PC-3 (cell line): ENCODE data around the gene INPP5D. TPM values are rescaled to one million over a fixed set of nuclear protein-coding genes. Genes with fewer than 3 reads are reported as not detected.

ENCODE experiments used
- ATAC-seq: fragments of 200-7000 bp; cut with Tn5 transposase; 2 replicates; pipeline ENCODE4 v1.9.1; 2020; ENCODE audit warnings: mild to moderate bottlenecking, moderate library complexity
- BruUV-seq: library from RNA; stranded (reverse); fragments of 400-500 nt; replicated peaks from 2 replicates; lab custom pipeline; 2021; lab: Mats Ljungman, UMichigan
- CTCF ChIA-PET: fragments of 300-600 bp; sonication (Branson Sonifier 250); formaldehyde crosslinking; loops from one replicate; lab custom pipeline; 2022; ENCODE audit warnings: antibody characterized with exemption; lab: Charles Lee
- POLR2A ChIA-PET: fragments of 300-600 bp; sonication (Branson Sonifier 250); formaldehyde crosslinking; loops from one replicate; lab custom pipeline; 2022; ENCODE audit warnings: antibody characterized with exemption; ENCODE audit not compliant: unreplicated experiment; lab: Charles Lee
- DNase-seq: peaks from one replicate; pipeline ENCODE4 v3.0.0-alpha.2; 2015
- H2AFZ ChIP-seq: fragments of 300-600 bp; sonication (generic); 2 replicates; pipeline ENCODE4 v1.6.0; 2016; ENCODE audit warnings: antibody characterized with exemption, low read length
- H3F3A ChIP-seq: fragments of 300-600 bp; sonication (generic); one replicate; pipeline ENCODE4 v1.6.0; 2017; ENCODE audit warnings: antibody characterized with exemption, low read length, control low read depth, mild to moderate bottlenecking; ENCODE audit not compliant: unreplicated experiment
- H3K27ac ChIP-seq: fragments of 300-600 bp; sonication (generic); 2 replicates; pipeline ENCODE4 v1.5.1; 2016; ENCODE audit warnings: mild to moderate bottlenecking, low read length
- H3K27me3 ChIP-seq: fragments of 300-600 bp; sonication (generic); 2 replicates; pipeline ENCODE4 v1.6.1; 2016; ENCODE audit warnings: low read length, mixed read lengths
- H3K36me3 ChIP-seq: fragments of 300-600 bp; sonication (generic); 2 replicates; pipeline ENCODE4 v1.6.1; 2016; ENCODE audit warnings: low read depth, mixed run types, low read length, mixed read lengths
- H3K4me1 ChIP-seq: fragments of 300-600 bp; sonication (generic); 2 replicates; pipeline ENCODE4 v1.5.1; 2016; ENCODE audit warnings: low read length; ENCODE audit not compliant: insufficient read depth
- H3K4me2 ChIP-seq: fragments of 300-600 bp; sonication (generic); 2 replicates; pipeline ENCODE4 v1.6.0; 2016; ENCODE audit warnings: low read length
- H3K4me3 ChIP-seq: fragments of 300-600 bp; sonication (generic); 2 replicates; pipeline ENCODE4 v1.5.1; 2016; ENCODE audit warnings: mild to moderate bottlenecking, low read length, mixed read lengths
- H3K79me2 ChIP-seq: fragments of 300-600 bp; sonication (generic); 2 replicates; pipeline ENCODE4 v1.6.1; 2017; ENCODE audit warnings: low read length, mixed read lengths
- H3K9ac ChIP-seq: fragments of 300-600 bp; sonication (generic); 2 replicates; pipeline ENCODE4 v1.6.0; 2016; ENCODE audit warnings: mild to moderate bottlenecking, low read length
- H3K9me2 ChIP-seq: fragments of 300-600 bp; sonication (generic); replicated peaks from 2 replicates; pipeline ENCODE4 v1.6.1; 2016; ENCODE audit warnings: mixed run types, low read length, mixed read lengths
- H3K9me3 ChIP-seq: fragments of 300-600 bp; sonication (generic); 2 replicates; pipeline ENCODE4 v1.6.1; 2016; ENCODE audit warnings: low read length, mixed read lengths
- H4K20me1 ChIP-seq: fragments of 300-600 bp; sonication (generic); 2 replicates; pipeline ENCODE4 v1.6.1; 2016; ENCODE audit warnings: low read length, mixed read lengths
- EZH2 ChIP-seq: fragments of 300-600 bp; sonication (generic); IDR thresholded peaks from one replicate; pipeline ENCODE4 v1.6.1; 2017; ENCODE audit warnings: antibody characterized with exemption, mild to moderate bottlenecking, low read length; ENCODE audit not compliant: unreplicated experiment
- EZH2phosphoT487 ChIP-seq: fragments of 300-600 bp; sonication (generic); IDR thresholded peaks from 2 replicates; pipeline ENCODE4 v1.6.1; 2018; ENCODE audit warnings: mild to moderate bottlenecking, antibody characterized with exemption, low read length, borderline replicate concordance
- intact Hi-C: fragments of 100-400 bp; cut with micrococcal nuclease; formaldehyde crosslinking; loops from 2 replicates; pipeline ENCODE4 v1.9.0; 2023
- total RNA-seq: library from RNA; depleted of rRNA; stranded (reverse); fragments of >200 nt; gene quantifications from 2 replicates; pipeline ENCODE4 v1.2.3, GENCODE V29; 2014
- TF ChIP-seq, protein P1 (sequence below): fragments of 300-600 bp; sonication (generic); conservative IDR thresholded peaks from 2 replicates; pipeline ENCODE4 v1.5.1; 2017; ENCODE audit warnings: antibody characterized with exemption, low read depth, mild to moderate bottlenecking, low read length

Gene INPP5D
- total RNA-seq, 1 experiment from 2014 or later = 0.26 TPM

DNA sequence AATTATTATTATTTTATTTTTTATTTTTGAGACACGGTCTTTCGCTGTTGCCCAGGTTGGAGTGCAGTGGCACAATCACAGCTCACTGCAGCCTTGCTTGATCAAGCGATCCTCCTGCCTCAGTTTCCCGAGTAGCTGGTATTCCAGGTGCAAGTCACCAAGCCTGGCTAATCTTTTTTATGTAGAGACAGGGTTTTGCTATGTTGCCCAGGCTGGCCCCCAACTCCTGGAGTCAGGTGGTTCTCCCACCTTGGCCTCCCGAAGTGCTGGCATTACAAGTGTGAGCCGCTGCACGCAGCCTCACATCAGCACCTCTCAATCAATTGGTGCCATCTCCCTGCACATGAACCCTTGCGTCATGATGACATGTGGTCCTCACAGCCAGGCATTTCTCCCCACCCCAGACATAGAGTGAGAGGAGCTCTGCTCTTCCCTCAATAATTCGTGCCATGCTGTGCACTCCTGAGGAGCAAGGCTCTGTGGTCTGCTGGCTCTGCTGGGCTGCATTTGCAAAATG, 5.9 kb downstream of the INPP5D start:
- no peak overlapping the region for H3K4me2 ChIP-seq
- intact Hi-C loops = no loop called here

DNA sequence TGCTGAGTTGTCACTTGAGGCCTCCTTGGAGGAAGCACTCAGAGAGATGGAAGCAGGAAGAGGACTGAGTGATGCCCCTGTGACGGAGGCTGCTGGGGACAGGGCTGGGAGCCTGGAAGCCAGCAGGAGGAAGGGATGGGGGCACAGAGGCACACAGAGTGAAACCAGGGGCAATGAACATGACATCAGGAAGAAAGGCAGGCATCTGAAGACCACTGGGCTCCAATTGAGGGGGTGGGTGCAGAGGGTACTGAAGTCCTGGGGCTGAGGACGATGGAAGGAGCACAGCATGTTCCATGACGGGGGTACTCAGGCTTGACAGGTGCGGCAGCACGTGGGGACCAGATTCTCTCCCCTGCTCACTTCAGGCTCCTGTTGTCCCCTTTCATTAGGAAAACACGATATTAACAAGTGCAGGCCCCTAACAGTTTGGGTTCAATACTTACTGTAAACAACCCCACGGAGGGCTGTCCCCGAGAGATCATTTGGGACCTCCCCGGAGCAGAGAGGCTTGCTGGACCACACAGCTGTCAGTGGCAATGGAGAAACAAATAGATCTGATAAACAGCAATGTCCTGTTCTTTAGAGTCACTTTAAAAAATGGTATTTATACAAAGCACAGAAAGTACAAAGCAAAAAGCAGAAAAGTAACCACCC, 8.7 kb downstream of the INPP5D start:
- intact Hi-C loops = no loop called here
- Histone ChIP-seq H3K9me3 (0 out of 2 replicates have a peak, but pooled peaks cover 4% of the 10 kb centered on the region), H3K4me1 (peaks cover 13% of the 10 kb centered on the region), H3K4me2 (no peak overlapping the region), H3K27me3 (no peaks in the 10 kb centered on the region), H3K27ac (no peak overlapping the region), H3K79me2 (no peaks in the 10 kb centered on the region), H3K4me3 (no peak overlapping the region), H3F3A (no peaks in the 10 kb centered on the region), H3K9me2 (no peaks in the 10 kb centered on the region), H4K20me1 (no peaks in the 10 kb centered on the region), H2AFZ (no peak overlapping the region), H3K36me3 (no peaks in the 10 kb centered on the region), H3K9ac (no peak overlapping the region)
- POLR2A ChIA-PET = no interaction called here
- DNase-seq (no peak), ATAC-seq (no peak)
- CTCF ChIA-PET = no interaction called here
- no TSS peak for BruUV-seq
- no peak for TF ChIP-seq EZH2
- TF ChIP-seq EZH2phosphoT487 = no peak
- TF ChIP-seq, protein P1, sequence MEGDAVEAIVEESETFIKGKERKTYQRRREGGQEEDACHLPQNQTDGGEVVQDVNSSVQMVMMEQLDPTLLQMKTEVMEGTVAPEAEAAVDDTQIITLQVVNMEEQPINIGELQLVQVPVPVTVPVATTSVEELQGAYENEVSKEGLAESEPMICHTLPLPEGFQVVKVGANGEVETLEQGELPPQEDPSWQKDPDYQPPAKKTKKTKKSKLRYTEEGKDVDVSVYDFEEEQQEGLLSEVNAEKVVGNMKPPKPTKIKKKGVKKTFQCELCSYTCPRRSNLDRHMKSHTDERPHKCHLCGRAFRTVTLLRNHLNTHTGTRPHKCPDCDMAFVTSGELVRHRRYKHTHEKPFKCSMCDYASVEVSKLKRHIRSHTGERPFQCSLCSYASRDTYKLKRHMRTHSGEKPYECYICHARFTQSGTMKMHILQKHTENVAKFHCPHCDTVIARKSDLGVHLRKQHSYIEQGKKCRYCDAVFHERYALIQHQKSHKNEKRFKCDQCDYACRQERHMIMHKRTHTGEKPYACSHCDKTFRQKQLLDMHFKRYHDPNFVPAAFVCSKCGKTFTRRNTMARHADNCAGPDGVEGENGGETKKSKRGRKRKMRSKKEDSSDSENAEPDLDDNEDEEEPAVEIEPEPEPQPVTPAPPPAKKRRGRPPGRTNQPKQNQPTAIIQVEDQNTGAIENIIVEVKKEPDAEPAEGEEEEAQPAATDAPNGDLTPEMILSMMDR = no peak

More for the DNA sequence above, 5.9 kb downstream of the INPP5D start:
- no TSS peak for BruUV-seq
- Histone ChIP-seq H3K9ac (no peak overlapping the region), H3K36me3 (no peaks in the 10 kb centered on the region), H3K4me1 (peaks cover 13% of the 10 kb centered on the region), H3K79me2 (no peaks in the 10 kb centered on the region), H2AFZ (no peak overlapping the region), H3K9me3 (no peaks in the 10 kb centered on the region), H3K4me3 (no peak overlapping the region), H3K27ac (no peak overlapping the region), H4K20me1 (no peaks in the 10 kb centered on the region), H3F3A (no peaks in the 10 kb centered on the region), H3K27me3 (no peaks in the 10 kb centered on the region), H3K9me2 (no peaks in the 10 kb centered on the region)
- CTCF ChIA-PET = interaction anchor here (0.6 kb wide), 1 partner anchor 66 kb away, joined by 3 read pairs; no protein-coding TSS in a partner anchor
- DNase-seq = no peak
- no peak for ATAC-seq
- no peak for TF ChIP-seq EZH2
- no peak for TF ChIP-seq EZH2phosphoT487
- TF ChIP-seq, protein P1 = no peak
- POLR2A ChIA-PET = no interaction called here

DNA sequence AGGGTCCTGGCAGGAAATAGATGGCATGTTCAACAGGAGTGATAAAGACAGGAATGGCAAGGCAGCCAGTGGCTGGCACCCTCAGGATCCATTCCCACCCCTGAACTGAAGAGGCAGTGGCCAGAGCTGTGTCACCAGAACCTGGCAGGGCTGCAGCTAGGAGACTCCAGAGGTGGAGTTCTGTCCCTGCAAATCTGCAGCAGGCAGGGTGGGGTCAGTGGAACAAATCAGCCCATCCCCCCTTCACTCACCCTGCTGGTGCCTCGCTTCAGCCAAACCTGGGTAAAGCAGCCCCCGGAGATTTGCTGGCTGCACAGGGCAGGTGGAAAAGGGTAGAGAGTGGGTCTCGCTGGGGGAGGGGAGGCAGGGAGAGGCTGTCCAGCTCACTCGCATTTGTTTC, 12.7 kb downstream of the INPP5D start:
- ChIA-PET CTCF (no interaction called here), POLR2A (no interaction called here)
- no TSS peak for BruUV-seq
- Histone ChIP-seq H3K79me2 (no peaks in the 10 kb centered on the region), H3K4me1 (peaks cover under 1% of the 10 kb centered on the region; the same call in 1 of the 2 replicates), H2AFZ (0 out of 2 replicates have a peak overlapping the region, but pooled peaks have one; percentile 26), H3K9me2 (no peaks in the 10 kb centered on the region), H3K4me3 (no peak overlapping the region), H3K27me3 (no peaks in the 10 kb centered on the region), H3K9ac (no peak overlapping the region), H3K27ac (no peak overlapping the region), H3K4me2 (no peak overlapping the region), H3K36me3 (no peaks in the 10 kb centered on the region), H3K9me3 (0 out of 2 replicates have a peak, but pooled peaks cover 4% of the 10 kb centered on the region), H3F3A (no peaks in the 10 kb centered on the region), H4K20me1 (no peaks in the 10 kb centered on the region)
- no peak for DNase-seq
- intact Hi-C loops = no loop called here
- TF ChIP-seq, protein P1 = no peak
- TF ChIP-seq EZH2 = no peak
- no peak for TF ChIP-seq EZH2phosphoT487
- ATAC-seq = no peak
